GM23248 (cell line): ENCODE measurements around the gene SCD5.

Experiments used
- EZH2 ChIP-seq: fragments of 200-600 bp; sonication (generic); IDR thresholded peaks from 2 replicates; pipeline ENCODE4 v1.6.1; 2018; ENCODE audit warnings: antibody characterized with exemption, mild to moderate bottlenecking; ENCODE audit not compliant: insufficient read depth, poor library complexity, severe bottlenecking
- EZH2phosphoT487 ChIP-seq: fragments of 200-600 bp; sonication (generic); IDR thresholded peaks from 2 replicates; pipeline ENCODE4 v1.6.1; 2018; ENCODE audit warnings: antibody characterized with exemption, moderate library complexity, mild to moderate bottlenecking, low read depth; ENCODE audit not compliant: insufficient read depth

GRCh38 chr4:82692101-82692780, 106.4 kb downstream of the SCD5 start:
- no peak for TF ChIP-seq EZH2
- no peak for TF ChIP-seq EZH2phosphoT487
